ENCODE measurements around the gene SNX17. TPM values are rescaled to one million over a fixed set of nuclear protein-coding genes. Genes with fewer than 3 reads are reported as not detected.
"Not testable (repeated sequence)": the region's sequence is repeated elsewhere in the genome, so short reads cannot be mapped to it uniquely, and the experiment has no call there.

SNX17 gene
- total RNA-seq, 1 donor from 2014 or later, result 117 TPM

DNA sequence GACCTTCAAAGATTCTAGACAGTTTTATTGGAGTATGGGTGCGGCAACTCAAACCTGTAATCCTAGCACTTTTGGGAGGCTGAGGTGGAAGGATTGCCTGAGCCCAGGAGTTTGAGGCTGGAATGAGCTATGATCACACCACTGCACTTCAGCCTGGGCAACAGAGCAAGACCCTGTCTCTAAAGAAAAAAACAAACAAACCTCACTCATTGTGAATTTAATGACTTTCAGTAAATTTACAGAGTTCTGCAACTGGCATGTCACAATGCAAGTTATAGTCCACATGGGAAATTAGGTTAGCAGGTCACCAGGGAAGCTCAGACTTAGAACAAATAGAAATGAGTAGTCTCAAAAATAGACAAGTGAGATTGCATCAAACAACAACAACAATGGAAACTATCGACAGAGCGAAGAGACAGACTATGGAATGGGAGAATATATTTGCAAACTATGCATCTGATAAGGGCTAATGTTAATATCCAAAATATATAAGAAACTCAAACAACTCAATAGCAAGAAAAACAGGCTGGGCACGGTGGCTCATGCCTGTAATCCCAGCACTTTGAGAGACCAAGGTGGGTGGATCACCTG is 51.3 kb downstream of the SNX17 start:
- no peaks in the 10 kb centered on the region for H3K9me3 Mint-ChIP-seq
- H3K4me3 Mint-ChIP-seq (ENCODE audit: low read depth), result no peak overlapping the region
- no peaks in the 10 kb centered on the region for H3K4me1 Mint-ChIP-seq (ENCODE audit: low read depth)
- intact Hi-C loops (cut with micrococcal nuclease), result no loop called here
- H3K27me3 Mint-ChIP-seq (ENCODE audit: low read depth), result peaks cover 5% of the 10 kb centered on the region
- no peak overlapping the region for H3K27ac Mint-ChIP-seq
- H3K36me3 Mint-ChIP-seq (ENCODE audit: low read depth), result no peaks in the 10 kb centered on the region
- DNase-seq (ENCODE audit: low spot score), result no peak

- no peak overlapping the region for H3K27ac Mint-ChIP-seq
- no peaks in the 10 kb centered on the region for H3K9me3 Mint-ChIP-seq
- H3K36me3 Mint-ChIP-seq (ENCODE audit: low read depth), result no peaks in the 10 kb centered on the region
- DNase-seq (ENCODE audit: low spot score), result no peak
- H3K4me3 Mint-ChIP-seq (ENCODE audit: low read depth), result no peak overlapping the region
- intact Hi-C loops (cut with micrococcal nuclease), result no loop called here
- peaks cover 5% of the 10 kb centered on the region for H3K27me3 Mint-ChIP-seq (ENCODE audit: low read depth)
- peaks cover 5% of the 10 kb centered on the region for H3K4me1 Mint-ChIP-seq (ENCODE audit: low read depth)
Observed at GRCh38 chr2:27422958-27423357, 52.5 kb downstream of the SNX17 start.

- not testable (repeated sequence) for H3K9me3 Mint-ChIP-seq; H3K4me3 Mint-ChIP-seq (ENCODE audit: low read depth); H3K27ac Mint-ChIP-seq; DNase-seq (ENCODE audit: low spot score); H3K27me3 Mint-ChIP-seq (ENCODE audit: low read depth); H3K36me3 Mint-ChIP-seq (ENCODE audit: low read depth)
- intact Hi-C loops (cut with micrococcal nuclease), result loop anchor here (5.0 kb wide), 2 partner anchors 53 to 257 kb away; partner anchors contain the start of genes EIF2B4 and SNX17
- H3K4me1 Mint-ChIP-seq (ENCODE audit: low read depth), result peaks cover 13% of the 10 kb centered on the region
Observed at GRCh38 chr2:27425039-27425438, 54.6 kb downstream of the SNX17 start.

Other genes with a start within 250 kb of the SNX17 start
- gene ABHD1, start 246.8 kb upstream of the SNX17 start, total RNA-seq, result 1.2 and 1.5 TPM in 2 replicates
- 79.8 and 82.6 TPM in 2 replicates for gene PREB, start 236.0 kb upstream of the SNX17 start, total RNA-seq
- gene PRR30, start 231.2 kb upstream of the SNX17 start, total RNA-seq, result not detected in 2 replicates
- not detected in 2 replicates for gene TCF23, start 221.6 kb upstream of the SNX17 start, total RNA-seq
- gene ATRAID, start 158.6 kb upstream of the SNX17 start, total RNA-seq, result 107 and 114 TPM in 2 replicates
- gene SLC5A6, start 158.3 kb upstream of the SNX17 start, total RNA-seq, result 70.7 and 73.9 TPM in 2 replicates
- 141 and 146 TPM in 2 replicates for gene CAD, start 153.2 kb upstream of the SNX17 start, total RNA-seq
- gene SLC30A3, start 107.6 kb upstream of the SNX17 start, total RNA-seq, result 1.7 and 1.9 TPM in 2 replicates
- gene DNAJC5G, start 95.2 kb upstream of the SNX17 start, total RNA-seq, result not detected in 2 replicates
- gene TRIM54, start 88.2 kb upstream of the SNX17 start, total RNA-seq, result 0.21 and 0.25 TPM in 2 replicates
- 0.94 and 1.3 TPM in 2 replicates for gene UCN, start 62.2 kb upstream of the SNX17 start, total RNA-seq
- gene MPV17, start 47.5 kb upstream of the SNX17 start, total RNA-seq, result 80.4 and 82.6 TPM in 2 replicates
- 65.8 and 66.9 TPM in 2 replicates for gene GTF3C2, start 13.9 kb upstream of the SNX17 start, total RNA-seq
- gene EIF2B4, start 278 bp upstream of the SNX17 start, total RNA-seq, result 43.4 and 44.8 TPM in 2 replicates
- 11.7 and 12.8 TPM in 2 replicates for gene ZNF513, start 10.1 kb downstream of the SNX17 start, total RNA-seq
- 159 and 163 TPM in 2 replicates for gene PPM1G, start 39.0 kb downstream of the SNX17 start, total RNA-seq
- gene NRBP1, start 58.0 kb downstream of the SNX17 start, total RNA-seq, result 98.0 and 106 TPM in 2 replicates
- gene KRTCAP3, start 71.8 kb downstream of the SNX17 start, total RNA-seq, result 6.2 and 7.5 TPM in 2 replicates
- 16.4 and 18.8 TPM in 2 replicates for gene IFT172, start 119.1 kb downstream of the SNX17 start, total RNA-seq
- gene FNDC4, start 124.6 kb downstream of the SNX17 start, total RNA-seq, result 0.18 and 0.30 TPM in 2 replicates
- not detected in 2 replicates for gene GCKR, start 126.2 kb downstream of the SNX17 start, total RNA-seq
- 23.9 and 25.1 TPM in 2 replicates for gene ZNF512, start 212.4 kb downstream of the SNX17 start, total RNA-seq